HepG2 (cell line): ENCODE results near the gene MRM3.

ENCODE experiments used
- ARNTL ChIP-seq: sonication (generic); formaldehyde crosslinking; IDR thresholded peaks from 2 replicates; pipeline ENCODE4 v1.4.0; 2020; ENCODE audit warnings: mild to moderate bottlenecking, missing genetic modification reagents
- HNF4G ChIP-seq, 2 experiments: sonication (generic) in 1 of 2; formaldehyde crosslinking in 1 of 2; IDR thresholded peaks; 2 replicates each; pipeline versions ENCODE4 v1.4.0 to v1.6.1; 2011 to 2020; ENCODE audit warnings: borderline replicate concordance in 2 of 2, low read depth in 2 of 2, mild to moderate bottlenecking in 2 of 2, low read length in 1 of 2, missing genetic modification reagents in 1 of 2, moderate library complexity in 1 of 2
- POLR2AphosphoS5 ChIP-seq: IDR thresholded peaks from 2 replicates; pipeline ENCODE4 v1.6.1; 2012; ENCODE audit warnings: low read depth, low read length
- RBM22 ChIP-seq: fragments of 200-400 bp; formaldehyde crosslinking; optimal IDR thresholded peaks from 2 replicates; pipeline ENCODE3; 2017; ENCODE audit warnings: mild to moderate bottlenecking, low read length, moderate library complexity
- SIX4 ChIP-seq: sonication (generic); formaldehyde crosslinking; IDR thresholded peaks from 2 replicates; pipeline ENCODE4 v1.4.0; 2020; ENCODE audit warnings: missing genetic modification reagents
- SP2 ChIP-seq: sonication (generic); formaldehyde crosslinking; IDR thresholded peaks from 2 replicates; pipeline ENCODE4 v1.5.1; 2020; ENCODE audit warnings: mild to moderate bottlenecking, missing genetic modification reagents
- SUZ12 ChIP-seq: fragments of 150-350 bp; IDR thresholded peaks from 2 replicates; pipeline ENCODE4 v1.6.1; 2014; ENCODE audit warnings: low read depth, low read length
- TP53 ChIP-seq: sonication (generic); formaldehyde crosslinking; conservative IDR thresholded peaks from 2 replicates; pipeline ENCODE4 v1.4.0; 2020; ENCODE audit warnings: missing genetic modification reagents
- ZNF619 ChIP-seq: sonication (generic); formaldehyde crosslinking; IDR thresholded peaks from 2 replicates; pipeline ENCODE4 v1.4.0; 2020; ENCODE audit warnings: mild to moderate bottlenecking, missing genetic modification reagents
- ZNF629 ChIP-seq: sonication (generic); formaldehyde crosslinking; conservative IDR thresholded peaks from 2 replicates; pipeline ENCODE4 v1.5.0; 2020; ENCODE audit warnings: missing genetic modification reagents
- ZNF780A ChIP-seq: sonication (generic); formaldehyde crosslinking; IDR thresholded peaks from 2 replicates; pipeline ENCODE4 v1.8.0; 2022; ENCODE audit warnings: mild to moderate bottlenecking, missing genetic modification reagents, moderate library complexity
- TF ChIP-seq, protein P1 (sequence below): IDR thresholded peaks from 2 replicates; pipeline ENCODE4 v1.6.1; 2016
- TF ChIP-seq, protein P2 (sequence below): sonication (generic); formaldehyde crosslinking; conservative IDR thresholded peaks from 2 replicates; pipeline ENCODE4 v1.8.1; 2023; ENCODE audit warnings: missing genetic modification reagents
- TF ChIP-seq, protein P3 (sequence below): sonication (generic); formaldehyde crosslinking; IDR thresholded peaks from 2 replicates; pipeline ENCODE4 v1.5.0; 2020; ENCODE audit warnings: mild to moderate bottlenecking, missing genetic modification reagents, moderate library complexity

DNA sequence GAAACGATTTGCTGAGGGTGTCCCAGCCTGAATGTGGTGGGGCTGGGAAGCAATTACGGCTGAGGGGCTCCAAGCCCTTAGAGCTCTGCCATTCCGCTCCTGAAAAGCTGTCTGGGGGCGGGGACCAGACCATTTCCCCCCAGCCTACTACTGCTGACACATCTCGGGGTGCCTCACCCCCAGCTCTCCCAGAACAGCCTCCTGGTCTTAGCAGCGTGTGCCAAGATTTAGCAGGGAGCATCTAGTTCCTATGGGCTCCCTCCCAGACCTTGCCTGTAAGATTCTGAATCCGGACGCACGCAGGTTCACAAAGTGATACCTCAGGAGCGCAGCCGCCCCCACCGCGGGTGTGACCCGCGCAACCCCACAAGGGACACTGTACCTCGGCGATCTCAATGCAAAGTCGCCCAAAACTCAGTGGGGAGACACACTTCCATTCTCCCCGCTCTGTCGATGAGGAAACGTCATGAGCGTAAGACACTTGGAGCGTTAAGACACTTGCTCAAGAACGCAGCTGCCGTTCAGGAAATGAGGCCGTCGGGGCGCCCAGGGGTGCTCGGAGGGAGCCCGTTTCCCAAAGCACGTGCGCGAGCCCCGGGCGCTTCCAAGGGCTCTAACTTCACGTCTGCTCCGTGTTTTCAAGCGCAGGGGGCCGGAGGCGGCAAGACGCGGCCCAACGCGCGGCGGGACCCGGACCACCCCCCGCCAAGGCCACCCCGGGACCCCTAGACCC is 30.7 kb upstream of the MRM3 start:
- TF ChIP-seq POLR2AphosphoS5 (no peak), SUZ12 (no peak), ZNF780A (CRISPR knock-in tag) (no peak), TP53 (no peak), SP2 (CRISPR knock-in tag) (no peak; the same call in 1 of the 2 replicates), RBM22 (no peak), SIX4 (no peak), ARNTL (CRISPR knock-in tag) (no peak), ZNF629 (0 out of 2 replicates have a peak, but pooled peaks have one; percentile 3), ZNF619 (CRISPR knock-in tag) (no peak), HNF4G (IDR thresholded peaks at IDR 0.05; ENCODE audit: borderline replicate concordance, low read depth, low read length) (no peak), HNF4G (CRISPR knock-in tag; IDR thresholded peaks at IDR 0.05; ENCODE audit: borderline replicate concordance, low read depth) (no peak)
- TF ChIP-seq, protein P1, sequence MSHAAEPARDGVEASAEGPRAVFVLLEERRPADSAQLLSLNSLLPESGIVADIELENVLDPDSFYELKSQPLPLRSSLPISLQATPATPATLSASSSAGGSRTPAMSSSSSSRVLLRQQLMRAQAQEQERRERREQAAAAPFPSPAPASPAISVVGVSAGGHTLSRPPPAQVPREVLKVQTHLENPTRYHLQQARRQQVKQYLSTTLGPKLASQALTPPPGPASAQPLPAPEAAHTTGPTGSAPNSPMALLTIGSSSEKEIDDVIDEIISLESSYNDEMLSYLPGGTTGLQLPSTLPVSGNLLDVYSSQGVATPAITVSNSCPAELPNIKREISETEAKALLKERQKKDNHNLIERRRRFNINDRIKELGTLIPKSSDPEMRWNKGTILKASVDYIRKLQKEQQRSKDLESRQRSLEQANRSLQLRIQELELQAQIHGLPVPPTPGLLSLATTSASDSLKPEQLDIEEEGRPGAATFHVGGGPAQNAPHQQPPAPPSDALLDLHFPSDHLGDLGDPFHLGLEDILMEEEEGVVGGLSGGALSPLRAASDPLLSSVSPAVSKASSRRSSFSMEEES (CRISPR knock-in tag) = no peak
- TF ChIP-seq, protein P2, sequence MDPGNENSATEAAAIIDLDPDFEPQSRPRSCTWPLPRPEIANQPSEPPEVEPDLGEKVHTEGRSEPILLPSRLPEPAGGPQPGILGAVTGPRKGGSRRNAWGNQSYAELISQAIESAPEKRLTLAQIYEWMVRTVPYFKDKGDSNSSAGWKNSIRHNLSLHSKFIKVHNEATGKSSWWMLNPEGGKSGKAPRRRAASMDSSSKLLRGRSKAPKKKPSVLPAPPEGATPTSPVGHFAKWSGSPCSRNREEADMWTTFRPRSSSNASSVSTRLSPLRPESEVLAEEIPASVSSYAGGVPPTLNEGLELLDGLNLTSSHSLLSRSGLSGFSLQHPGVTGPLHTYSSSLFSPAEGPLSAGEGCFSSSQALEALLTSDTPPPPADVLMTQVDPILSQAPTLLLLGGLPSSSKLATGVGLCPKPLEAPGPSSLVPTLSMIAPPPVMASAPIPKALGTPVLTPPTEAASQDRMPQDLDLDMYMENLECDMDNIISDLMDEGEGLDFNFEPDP (CRISPR knock-in tag) = no peak
- TF ChIP-seq, protein P3, sequence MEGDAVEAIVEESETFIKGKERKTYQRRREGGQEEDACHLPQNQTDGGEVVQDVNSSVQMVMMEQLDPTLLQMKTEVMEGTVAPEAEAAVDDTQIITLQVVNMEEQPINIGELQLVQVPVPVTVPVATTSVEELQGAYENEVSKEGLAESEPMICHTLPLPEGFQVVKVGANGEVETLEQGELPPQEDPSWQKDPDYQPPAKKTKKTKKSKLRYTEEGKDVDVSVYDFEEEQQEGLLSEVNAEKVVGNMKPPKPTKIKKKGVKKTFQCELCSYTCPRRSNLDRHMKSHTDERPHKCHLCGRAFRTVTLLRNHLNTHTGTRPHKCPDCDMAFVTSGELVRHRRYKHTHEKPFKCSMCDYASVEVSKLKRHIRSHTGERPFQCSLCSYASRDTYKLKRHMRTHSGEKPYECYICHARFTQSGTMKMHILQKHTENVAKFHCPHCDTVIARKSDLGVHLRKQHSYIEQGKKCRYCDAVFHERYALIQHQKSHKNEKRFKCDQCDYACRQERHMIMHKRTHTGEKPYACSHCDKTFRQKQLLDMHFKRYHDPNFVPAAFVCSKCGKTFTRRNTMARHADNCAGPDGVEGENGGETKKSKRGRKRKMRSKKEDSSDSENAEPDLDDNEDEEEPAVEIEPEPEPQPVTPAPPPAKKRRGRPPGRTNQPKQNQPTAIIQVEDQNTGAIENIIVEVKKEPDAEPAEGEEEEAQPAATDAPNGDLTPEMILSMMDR (CRISPR knock-in tag) = no peak
